ENCODE measurements around the gene PDK1. TPM values are rescaled to one million over a fixed set of nuclear protein-coding genes. Genes with fewer than 3 reads are reported as not detected.

Gene PDK1
- polyA plus RNA-seq (2011; rRNA removed) (12.9 and 17.7 TPM in 2 replicates), polyA plus RNA-seq (2017; fragmentation: RNase III; extraction: RNeasy Plus Mini Kit Qiagen cat#74134 plus additional on column Dnase treatment) (1.2 to 1.7 TPM (median 1.7 TPM) in 3 replicates), polyA minus RNA-seq (2011; rRNA and poly(A)+ RNA removed) (15.3 and 27.2 TPM in 2 replicates)
- polyA plus RNA-seq (2012; cell fraction: cytosol; rRNA removed), result 2.0 and 3.3 TPM in 2 replicates
- polyA plus RNA-seq (2012; cell fraction: nucleus; rRNA removed), result 2.4 and 2.9 TPM in 2 replicates

DNA sequence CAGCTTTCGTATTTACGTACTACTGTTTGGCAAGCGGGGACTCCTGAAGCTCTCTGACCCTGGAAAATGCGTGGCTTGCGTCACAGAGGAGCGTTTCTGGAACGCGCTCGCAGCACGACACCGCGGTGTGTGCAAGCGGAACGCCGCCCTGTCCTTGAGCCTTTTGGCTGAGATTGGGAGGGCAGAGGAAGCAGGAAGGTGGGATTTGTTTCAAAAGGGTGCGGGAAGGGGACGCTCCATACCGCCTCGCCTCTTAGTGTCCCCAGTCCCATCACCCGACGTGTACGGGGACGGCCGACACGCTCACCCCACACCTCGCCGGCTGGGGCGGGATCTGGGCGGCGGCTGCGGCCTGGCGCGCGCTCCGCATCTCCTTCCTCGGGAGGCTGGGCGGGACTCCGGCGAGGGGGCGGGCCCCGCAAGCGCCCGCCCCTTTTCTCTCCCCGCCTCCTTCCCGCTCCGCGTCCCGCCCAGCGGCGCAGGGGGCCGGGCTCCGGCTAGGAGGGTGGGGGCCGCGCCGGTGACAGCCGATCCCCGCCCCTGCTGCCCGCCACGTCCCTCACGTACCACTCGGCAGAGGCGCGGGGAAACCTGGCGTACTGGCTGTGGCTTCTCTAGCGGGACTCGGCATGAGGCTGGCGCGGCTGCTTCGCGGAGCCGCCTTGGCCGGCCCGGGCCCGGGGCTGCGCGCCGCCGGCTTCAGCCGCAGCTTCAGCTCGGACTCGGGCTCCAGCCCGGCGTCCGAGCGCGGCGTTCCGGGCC, at the start of gene PDK1:
Gene PDK1, plus strand, starts transcription at position 569 of the 762 bp plus-strand sequence. Its CDS starts 61 bp downstream, at position 630.
- ChIA-PET POLR2A (interaction anchor here (0.5 to 1.4 kb wide), 7 partner anchors 9 to 1408 kb away, joined by 3 to 7 read pairs (median 3); no protein-coding TSS in a partner anchor), CTCF (interaction anchor here (1.1 to 1.4 kb wide), 2 partner anchors 143 to 155 kb away, joined by 3 to 4 read pairs; no protein-coding TSS in a partner anchor)
- FAIRE-seq (no peak), DNase-seq (ENCODE audit: low read depth in 1 of 2, low spot score in 1 of 2) (peak; percentile 66 to 87), ATAC-seq (peak; percentile 89 to 95)
- peak within 1 kb of the TSS; percentile 91 for H3K4me3 ChIP-seq
- 2% methylated on average over 30 of the region's 88 CpGs for WGBS (ENCODE audit: missing lambda C conversion rate)
- H3K27ac ChIP-seq, result peak within 1 kb of the TSS; percentile 78 to 87
- no peaks in the 10 kb centered on the region for H3K9me3 ChIP-seq
- peak within 1 kb of the TSS; percentile 86 for H3K4me2 ChIP-seq
- peaks cover 15% of the 10 kb centered on the region for H3K4me1 ChIP-seq
- TF ChIP-seq, protein P1, sequence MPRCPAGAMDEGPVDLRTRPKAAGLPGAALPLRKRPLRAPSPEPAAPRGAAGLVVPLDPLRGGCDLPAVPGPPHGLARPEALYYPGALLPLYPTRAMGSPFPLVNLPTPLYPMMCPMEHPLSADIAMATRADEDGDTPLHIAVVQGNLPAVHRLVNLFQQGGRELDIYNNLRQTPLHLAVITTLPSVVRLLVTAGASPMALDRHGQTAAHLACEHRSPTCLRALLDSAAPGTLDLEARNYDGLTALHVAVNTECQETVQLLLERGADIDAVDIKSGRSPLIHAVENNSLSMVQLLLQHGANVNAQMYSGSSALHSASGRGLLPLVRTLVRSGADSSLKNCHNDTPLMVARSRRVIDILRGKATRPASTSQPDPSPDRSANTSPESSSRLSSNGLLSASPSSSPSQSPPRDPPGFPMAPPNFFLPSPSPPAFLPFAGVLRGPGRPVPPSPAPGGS (IDR thresholded peaks at IDR 0.05), result peak; percentile 77; the same call in 1 of the 3 replicates
- TF ChIP-seq RNF2 (IDR thresholded peaks at IDR 0.05; ENCODE audit: borderline replicate concordance, low read depth), result no peak
- TF ChIP-seq JUN (IDR thresholded peaks at IDR 0.05), result peak; percentile 65 to 86; a peak in 4 of 5 replicates
- no peak for TF ChIP-seq SREBF2 (IDR thresholded peaks at IDR 0.05)
- 0 out of 2 replicates have a peak, but pooled peaks have one; percentile 17 for TF ChIP-seq MAZ (IDR thresholded peaks at IDR 0.05; ENCODE audit: borderline replicate concordance, low read depth, low read length)
- TF ChIP-seq SMC3 (IDR thresholded peaks at IDR 0.05), result no peak
- no peak for TF ChIP-seq KDM1A (IDR thresholded peaks at IDR 0.05; ENCODE audit: low read depth)
- TF ChIP-seq CBX2 (IDR thresholded peaks at IDR 0.05; ENCODE audit: borderline replicate concordance, low read depth), result no peak
- peak; percentile 95 for TF ChIP-seq POLR2A (IDR thresholded peaks at IDR 0.05; ENCODE audit: low read length)
- TF ChIP-seq RFX5 (IDR thresholded peaks at IDR 0.05), result no peak
- TF ChIP-seq RARB (CRISPR knock-in tag; IDR thresholded peaks at IDR 0.05), result no peak
- TF ChIP-seq PHF8 (IDR thresholded peaks at IDR 0.05; ENCODE audit: borderline replicate concordance, low read depth), result peak; percentile 58
- TF ChIP-seq, protein P2, sequence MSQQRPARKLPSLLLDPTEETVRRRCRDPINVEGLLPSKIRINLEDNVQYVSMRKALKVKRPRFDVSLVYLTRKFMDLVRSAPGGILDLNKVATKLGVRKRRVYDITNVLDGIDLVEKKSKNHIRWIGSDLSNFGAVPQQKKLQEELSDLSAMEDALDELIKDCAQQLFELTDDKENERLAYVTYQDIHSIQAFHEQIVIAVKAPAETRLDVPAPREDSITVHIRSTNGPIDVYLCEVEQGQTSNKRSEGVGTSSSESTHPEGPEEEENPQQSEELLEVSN (IDR thresholded peaks at IDR 0.05; ENCODE audit: borderline replicate concordance, low read depth), result peak; percentile 51
- no peak for TF ChIP-seq FOSB (CRISPR knock-in tag; IDR thresholded peaks at IDR 0.05)
- no peak; the same call in 1 of the 2 replicates for TF ChIP-seq HOXB5 (CRISPR knock-in tag; IDR thresholded peaks at IDR 0.05)
- peak; percentile 44 to 76; a peak in 3 of 4 replicates for TF ChIP-seq CEBPB (IDR thresholded peaks at IDR 0.05)
- TF ChIP-seq, protein P3, sequence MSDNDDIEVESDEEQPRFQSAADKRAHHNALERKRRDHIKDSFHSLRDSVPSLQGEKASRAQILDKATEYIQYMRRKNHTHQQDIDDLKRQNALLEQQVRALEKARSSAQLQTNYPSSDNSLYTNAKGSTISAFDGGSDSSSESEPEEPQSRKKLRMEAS (IDR thresholded peaks at IDR 0.05), result peak; percentile 86
- no peak for TF ChIP-seq EHF (CRISPR knock-in tag; IDR thresholded peaks at IDR 0.05)

DNA sequence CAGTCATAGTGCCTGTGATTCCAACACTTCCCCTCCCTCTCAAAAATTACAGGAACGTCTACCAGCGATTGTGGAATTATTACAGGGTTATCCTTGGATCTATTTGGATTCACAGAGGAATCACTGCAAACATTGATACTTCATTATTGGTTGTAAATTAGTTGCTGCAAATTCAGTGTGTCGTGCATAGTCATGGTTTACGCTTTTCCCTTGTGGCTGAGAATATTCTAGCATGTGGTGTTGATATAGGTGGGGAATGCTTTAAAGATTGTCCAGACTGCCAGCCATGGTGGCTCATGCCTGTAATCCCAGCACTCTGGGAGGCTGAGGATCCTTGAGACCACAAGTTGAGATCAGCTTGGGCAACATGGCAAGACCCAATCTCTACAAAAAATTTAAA, 48.7 kb upstream of the PDK1 start:
- ATAC-seq (no peak), DNase-seq (ENCODE audit: low read depth in 1 of 2, low spot score in 1 of 2) (no peak), FAIRE-seq (no peak)
- Histone ChIP-seq H3K27ac (no peak overlapping the region), H3K9me3 (peaks cover 15% of the 10 kb centered on the region), H3K4me3 (no peak overlapping the region), H3K4me1 (no peaks in the 10 kb centered on the region), H3K4me2 (no peak overlapping the region)
- CTCF ChIA-PET, result no interaction called here
- 96% methylated on average over 4 of the region's 4 CpGs for WGBS (ENCODE audit: missing lambda C conversion rate)
- TF ChIP-seq MAZ (IDR thresholded peaks at IDR 0.05; ENCODE audit: borderline replicate concordance, low read depth, low read length) (no peak), FOSL2 (IDR thresholded peaks at IDR 0.05) (no peak), FOSL2 (CRISPR knock-in tag; IDR thresholded peaks at IDR 0.05) (no peak), RFX5 (IDR thresholded peaks at IDR 0.05) (no peak), POLR2A (IDR thresholded peaks at IDR 0.05; ENCODE audit: low read length) (no peak), CBX2 (IDR thresholded peaks at IDR 0.05; ENCODE audit: borderline replicate concordance, low read depth) (no peak), RAD21 (conservative IDR thresholded peaks at IDR 0.05 in 1 of 2, IDR thresholded peaks at IDR 0.05 in 1 of 2) (no peak), RARB (CRISPR knock-in tag; IDR thresholded peaks at IDR 0.05) (no peak), HDAC2 (IDR thresholded peaks at IDR 0.05) (no peak), PHF8 (IDR thresholded peaks at IDR 0.05; ENCODE audit: borderline replicate concordance, low read depth) (no peak), HEYL (CRISPR knock-in tag; IDR thresholded peaks at IDR 0.05) (no peak), NFE2L2 (conservative IDR thresholded peaks at IDR 0.05; ENCODE audit: low read length) (no peak)
- TF ChIP-seq, protein P4, sequence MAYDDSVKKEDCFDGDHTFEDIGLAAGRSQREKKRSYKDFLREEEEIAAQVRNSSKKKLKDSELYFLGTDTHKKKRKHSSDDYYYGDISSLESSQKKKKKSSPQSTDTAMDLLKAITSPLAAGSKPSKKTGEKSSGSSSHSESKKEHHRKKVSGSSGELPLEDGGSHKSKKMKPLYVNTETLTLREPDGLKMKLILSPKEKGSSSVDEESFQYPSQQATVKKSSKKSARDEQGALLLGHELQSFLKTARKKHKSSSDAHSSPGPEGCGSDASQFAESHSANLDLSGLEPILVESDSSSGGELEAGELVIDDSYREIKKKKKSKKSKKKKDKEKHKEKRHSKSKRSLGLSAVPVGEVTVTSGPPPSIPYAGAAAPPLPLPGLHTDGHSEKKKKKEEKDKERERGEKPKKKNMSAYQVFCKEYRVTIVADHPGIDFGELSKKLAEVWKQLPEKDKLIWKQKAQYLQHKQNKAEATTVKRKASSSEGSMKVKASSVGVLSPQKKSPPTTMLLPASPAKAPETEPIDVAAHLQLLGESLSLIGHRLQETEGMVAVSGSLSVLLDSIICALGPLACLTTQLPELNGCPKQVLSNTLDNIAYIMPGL (CRISPR knock-in tag; IDR thresholded peaks at IDR 0.05; ENCODE audit: borderline replicate concordance), result no peak
- POLR2A ChIA-PET, result no interaction called here

Data from A549 (cell line).